Fibroblast of villous mesenchyme (primary cell): ENCODE measurements around the gene ABCA12. TPM values are rescaled to one million over a fixed set of nuclear protein-coding genes. Genes with fewer than 3 reads are reported as not detected.
"Not testable (repeated sequence)": the region's sequence is repeated elsewhere in the genome, so short reads cannot be mapped to it uniquely, and the experiment has no call there.

ENCODE experiments used
- DNase-seq: peaks from one replicate; pipeline ENCODE4 v3.0.0-alpha.2; 2010; ENCODE audit warnings: low read depth
- H3K4me3 ChIP-seq: 2 replicates; pipeline ENCODE4 v1.5.1; 2011; ENCODE audit warnings: low read depth, mild to moderate bottlenecking, low read length
- CTCF ChIP-seq: IDR thresholded peaks from 2 replicates; pipeline ENCODE4 v1.5.1; 2012; ENCODE audit warnings: low read depth, mild to moderate bottlenecking, low read length; ENCODE audit not compliant: insufficient read depth
- total RNA-seq: library from RNA; depleted of rRNA; stranded (reverse); fragments of >200 nt; gene quantifications from 2 replicates; pipeline ENCODE4 v1.2.3, GENCODE V29; 2012

Gene ABCA12
- under 0.01 TPM in 1 of 2 replicates, not detected in the other for total RNA-seq

GRCh38 chr2:215138479-215138878 lies at the start of gene ABCA12:
Gene ABCA12 (minus strand): TSS chr2:215138626. CDS start chr2:215138208, 418 bp downstream.
- H3K4me3 ChIP-seq, result no peak within 1 kb of the TSS
- no peak for DNase-seq
- TF ChIP-seq CTCF, result no peak

- no peak for TF ChIP-seq CTCF
- DNase-seq, result no peak
- H3K4me3 ChIP-seq, result no peak overlapping the region
These were observed 49.7 kb upstream of the ABCA12 start for GRCh38 chr2:215188078-215188477.

- no peak for DNase-seq
- no peak for TF ChIP-seq CTCF
- H3K4me3 ChIP-seq, result no peak overlapping the region
These were observed 47.6 kb upstream of the ABCA12 start for GRCh38 chr2:215186021-215186420.

DNA sequence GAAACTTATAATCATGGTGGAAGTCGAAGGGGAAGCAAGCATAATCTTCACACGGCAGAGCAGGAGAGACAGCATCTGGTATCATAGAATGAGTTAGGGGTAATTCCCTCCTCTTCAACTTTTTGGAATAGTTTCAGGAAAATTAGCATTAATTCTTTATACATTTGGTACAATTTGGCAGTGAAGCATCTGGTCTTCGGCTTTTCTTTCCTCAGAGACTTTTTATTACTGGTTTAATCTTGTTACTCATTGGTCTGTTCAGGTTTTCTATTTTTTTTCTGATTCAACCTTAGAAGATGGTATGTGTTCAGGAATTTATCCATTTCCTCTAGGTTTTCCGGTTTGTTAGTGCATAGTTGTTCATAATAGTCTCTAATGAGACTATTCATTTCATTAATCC lies 39.7 kb upstream of the ABCA12 start:
- no peak for TF ChIP-seq CTCF
- DNase-seq, result no peak
- no peak overlapping the region for H3K4me3 ChIP-seq

- TF ChIP-seq CTCF, result no peak
- no peak for DNase-seq
- no peak overlapping the region for H3K4me3 ChIP-seq
These were observed 33.4 kb upstream of the ABCA12 start for GRCh38 chr2:215171796-215172195.

DNA sequence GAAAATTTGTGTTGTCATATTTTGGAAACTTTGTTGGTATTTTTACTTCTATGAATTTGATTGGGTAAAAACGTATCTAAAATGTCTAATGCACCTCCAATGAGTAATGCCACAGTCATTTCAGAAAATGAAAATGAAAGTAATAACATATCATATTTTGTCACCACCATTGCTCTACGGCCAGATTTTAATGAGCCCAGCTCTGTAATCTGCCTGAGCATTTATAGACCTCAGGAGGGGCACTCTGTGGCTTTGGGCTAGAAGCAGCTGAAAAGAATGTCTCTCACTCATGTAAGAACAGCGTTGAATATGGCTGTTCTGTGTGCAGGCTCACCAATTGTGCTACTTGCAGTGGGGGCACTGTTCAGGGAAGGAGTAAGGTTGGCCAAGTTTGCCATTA lies 32.7 kb upstream of the ABCA12 start:
- H3K4me3 ChIP-seq, result peak overlapping the region; percentile 24
- DNase-seq, result peak; percentile 32
- TF ChIP-seq CTCF, result no peak

GRCh38 chr2:215166505-215166904 lies 28.1 kb upstream of the ABCA12 start:
- H3K4me3 ChIP-seq, DNase-seq: not testable (repeated sequence)

GRCh38 chr2:215163319-215163718 lies 24.9 kb upstream of the ABCA12 start:
- not testable (repeated sequence) for H3K4me3 ChIP-seq, DNase-seq
